K562 (cell line): ENCODE data around the gene FILIP1L. TPM values are rescaled to one million over a fixed set of nuclear protein-coding genes. Genes with fewer than 3 reads are reported as not detected.

Experiments used
- ATAC-seq: fragments of 200-7000 bp; cut with Tn5 transposase; 3 replicates; pipeline ENCODE4 v1.9.1; 2020; ENCODE audit warnings: moderate library complexity
- BruUV-seq: library from RNA; stranded (reverse); fragments of 400-500 nt; replicated peaks from 2 replicates; lab custom pipeline; 2021; lab: Mats Ljungman, UMichigan
- CTCF ChIA-PET: fragments of 300-600 bp; formaldehyde crosslinking; extraction: SDS; loops from one replicate; lab custom pipeline; 2021; ENCODE audit warnings: low intra/inter-chr PET ratio; lab: Yijun Ruan, JAX
- POLR2A ChIA-PET: fragments of 300-600, 350-650 bp; sonication (Branson Sonifier 250); formaldehyde crosslinking; extraction: SDS; loops from one replicate; lab custom pipeline; 2021; ENCODE audit warnings: antibody characterized with exemption, inconsistent platforms; lab: Yijun Ruan, JAX
- DNase-seq, 4 experiments: peaks; one replicate each; pipeline versions ENCODE4 v3.0.0 to v3.0.0-alpha.2; 2011 to 2018; ENCODE audit warnings: low spot score in 3 of 4, mixed read lengths in 3 of 4; ENCODE audit errors: extremely low read depth in 1 of 4
- FAIRE-seq: peaks from 2 replicates; lab custom pipeline; 2011; peaks lifted over from hg19 to GRCh38; lab: Jason Lieb, UNC
- H2AFZ ChIP-seq: 2 replicates; pipeline ENCODE4 v1.6.0; 2011; ENCODE audit warnings: low read depth, low read length, control low read depth, inconsistent platforms
- H3K27ac ChIP-seq: fragments of 200-600 bp; 3 replicates; pipeline ENCODE4 v1.8.0; 2011; ENCODE audit warnings: low read depth, mild to moderate bottlenecking, control low read depth, inconsistent platforms, low read length, moderate library complexity, mixed read lengths; ENCODE audit errors: extremely low read depth
- H3K27me3 ChIP-seq, 2 experiments: fragments of 300-600 bp in 1 of 2; 2 replicates in 1 of 2; 3 replicates in 1 of 2; pipeline versions ENCODE4 v1.6.0 to v1.8.0; 2011; ENCODE audit warnings: inconsistent platforms in 2 of 2, low read length in 2 of 2, mild to moderate bottlenecking in 1 of 2, mixed read lengths in 1 of 2, moderate library complexity in 1 of 2; ENCODE audit not compliant: control insufficient read depth in 2 of 2, insufficient read depth in 2 of 2
- H3K36me3 ChIP-seq: fragments of 300-600 bp; 3 replicates; pipeline ENCODE4 v1.8.0; 2011; ENCODE audit warnings: mild to moderate bottlenecking, low read length, inconsistent platforms; ENCODE audit not compliant: control insufficient read depth, insufficient read depth
- H3K4me1 ChIP-seq, 2 experiments: fragments of 200-600 bp in 1 of 2; replicated peaks in 1 of 2; 2 replicates in 1 of 2; 3 replicates in 1 of 2; pipeline versions ENCODE4 v1.5.1 to v1.8.0; 2011; ENCODE audit warnings: inconsistent platforms in 2 of 2, low read length in 2 of 2, mild to moderate bottlenecking in 1 of 2, mixed read lengths in 1 of 2, moderate library complexity in 1 of 2; ENCODE audit not compliant: control insufficient read depth in 2 of 2, insufficient read depth in 2 of 2
- H3K4me2 ChIP-seq: 2 replicates; pipeline ENCODE4 v1.6.1; 2011; ENCODE audit warnings: low read length, control low read depth, inconsistent platforms, mixed read lengths; ENCODE audit not compliant: insufficient read depth
- H3K4me3 ChIP-seq: fragments of 200-600 bp; sonication (generic), shearing (Covaris generic); 2 replicates; pipeline ENCODE4 v1.5.1; 2016; ENCODE audit warnings: control low read depth, inconsistent platforms
- H3K79me2 ChIP-seq: fragments of 200-600 bp; 3 replicates; pipeline ENCODE4 v1.8.0; 2011; ENCODE audit warnings: low read length, inconsistent platforms; ENCODE audit not compliant: control insufficient read depth, insufficient read depth
- H3K9ac ChIP-seq, 2 experiments: 2 replicates each; pipeline versions ENCODE4 v1.6.0 to v1.6.1; 2011; ENCODE audit warnings: low read depth in 2 of 2, low read length in 2 of 2, control low read depth in 1 of 2, inconsistent platforms in 1 of 2, mild to moderate bottlenecking in 1 of 2, mixed read lengths in 1 of 2; ENCODE audit not compliant: insufficient read depth in 1 of 2
- H3K9me1 ChIP-seq: one replicate; pipeline ENCODE4 v1.6.0; 2011; ENCODE audit warnings: inconsistent platforms, mild to moderate bottlenecking, low read length, moderate library complexity; ENCODE audit not compliant: control insufficient read depth, insufficient read depth
- H3K9me3 ChIP-seq: replicated peaks from 2 replicates; pipeline ENCODE4 v1.5.1; 2011; ENCODE audit warnings: low read depth, low read length, inconsistent platforms; ENCODE audit not compliant: control insufficient read depth, insufficient read depth
- H4K20me1 ChIP-seq: replicated peaks from 2 replicates; pipeline ENCODE4 v1.6.1; 2011; ENCODE audit warnings: low read length, inconsistent platforms, mixed read lengths; ENCODE audit not compliant: control insufficient read depth, insufficient read depth
- ETV1 ChIP-seq: fragments of 450-650 bp; conservative IDR thresholded peaks from 2 replicates; pipeline ENCODE4 v1.6.1; 2016; ENCODE audit warnings: missing genetic modification characterization, control low read depth, low read depth, missing compliant biosample characterization
- GABPB1 ChIP-seq: sonication (generic); formaldehyde crosslinking; IDR thresholded peaks from 2 replicates; pipeline ENCODE4 v1.8.0; 2022; ENCODE audit warnings: mild to moderate bottlenecking, missing genetic modification reagents
- HDAC8 ChIP-seq: fragments of 450-650 bp; IDR thresholded peaks from 2 replicates; pipeline ENCODE4 v1.6.1; 2016; ENCODE audit warnings: mild to moderate bottlenecking, missing genetic modification characterization, moderate library complexity, missing compliant biosample characterization
- HNRNPH1 ChIP-seq: fragments of 200-400 bp; formaldehyde crosslinking; optimal IDR thresholded peaks from 2 replicates; pipeline ENCODE3; 2017; ENCODE audit warnings: low read depth, mild to moderate bottlenecking, low read length, moderate library complexity
- NFRKB ChIP-seq: fragments of 450-650 bp; IDR thresholded peaks from 2 replicates; pipeline ENCODE4 v1.6.1; 2016; ENCODE audit warnings: low read depth
- NUFIP1 ChIP-seq: fragments of 450-650 bp; IDR thresholded peaks from 2 replicates; pipeline ENCODE4 v1.6.1; 2018; ENCODE audit not compliant: partially characterized antibody
- POLR2H ChIP-seq: IDR thresholded peaks from 2 replicates; pipeline ENCODE4 v1.6.1; 2016; ENCODE audit warnings: missing genetic modification characterization, low read depth, mild to moderate bottlenecking, control low read depth, missing compliant biosample characterization, moderate library complexity
- TAF15 ChIP-seq: fragments of 200-400 bp; formaldehyde crosslinking; IDR thresholded peaks from 2 replicates; pipeline ENCODE4 v1.6.1; 2017; ENCODE audit warnings: mild to moderate bottlenecking, low read depth, low read length, moderate library complexity
- ZBTB34 ChIP-seq: fragments of 250-450 bp; sonication (Bioruptor Pico); IDR thresholded peaks from 2 replicates; pipeline ENCODE4 v1.8.0; 2021; ENCODE audit warnings: mild to moderate bottlenecking, moderate library complexity
- ZNF695 ChIP-seq: fragments of 450-650 bp; formaldehyde crosslinking; IDR thresholded peaks from 2 replicates; pipeline ENCODE4 v1.4.0; 2020; ENCODE audit warnings: mild to moderate bottlenecking, moderate library complexity
- ZSCAN32 ChIP-seq: fragments of 450-650 bp; formaldehyde crosslinking; IDR thresholded peaks from 2 replicates; pipeline ENCODE4 v1.4.0; 2020; ENCODE audit warnings: mild to moderate bottlenecking, moderate library complexity
- WGBS: fragments of 100-300 bp; shearing (Covaris generic); methylation state at CpG from one replicate; pipeline ENCODE4 v1.1.6; 2016; ENCODE audit warnings: low coverage, mixed read lengths; ENCODE audit not compliant: insufficient coverage; ENCODE audit errors: missing lambda C conversion rate; 5-methylcytosine and 5-hydroxymethylcytosine counted together
- in situ Hi-C: fragments of 300-500 bp; cut with MboI; formaldehyde crosslinking; loops from 4 replicates; pipeline ENCODE4 v1.15.0; 2018; ENCODE audit warnings: inconsistent platforms, mixed read lengths
- intact Hi-C: fragments of 100-400 bp; cut with micrococcal nuclease; formaldehyde crosslinking; loops from 2 replicates; pipeline ENCODE4 v1.14.2; 2022
- polyA plus RNA-seq, 8 experiments: library from polyadenylated mRNA; depleted of rRNA in 4 of 8; stranded (reverse) in 5 of 8; unstranded in 3 of 8; fragments of >200 nt; fragmentation: Nextera tagmentation in 2 of 8; fragmentation: Illumina TruSeq in 1 of 8; extraction: Ambion mirVana in 2 of 8; extraction: Trizol in 1 of 8; gene quantifications; 2 replicates each; pipeline versions ENCODE4 v1.2.1 to v1.2.3, GENCODE V29; 2011 to 2014; ENCODE audit warnings: inconsistent platforms in 1 of 8, missing spikeins in 1 of 8
- total RNA-seq, 7 experiments: library from RNA; depleted of rRNA in 6 of 7; stranded (reverse); fragments of >200 nt in 6 of 7; fragmentation: Illumina TruSeq in 2 of 7; extraction: Trizol in 2 of 7; gene quantifications; 2 replicates each; pipeline versions ENCODE4 v1.2.1 to v1.2.3, GENCODE V29; 2011 to 2021; ENCODE audit warnings: low replicate concordance in 1 of 7

The FILIP1L gene
- total and polyA plus RNA-seq, 9 of the 15 experiments (the other 6 are each of a cell fraction or from before 2014, with no cell fraction given), result 0.50 to 2.1 (median 1.1) TPM

DNA sequence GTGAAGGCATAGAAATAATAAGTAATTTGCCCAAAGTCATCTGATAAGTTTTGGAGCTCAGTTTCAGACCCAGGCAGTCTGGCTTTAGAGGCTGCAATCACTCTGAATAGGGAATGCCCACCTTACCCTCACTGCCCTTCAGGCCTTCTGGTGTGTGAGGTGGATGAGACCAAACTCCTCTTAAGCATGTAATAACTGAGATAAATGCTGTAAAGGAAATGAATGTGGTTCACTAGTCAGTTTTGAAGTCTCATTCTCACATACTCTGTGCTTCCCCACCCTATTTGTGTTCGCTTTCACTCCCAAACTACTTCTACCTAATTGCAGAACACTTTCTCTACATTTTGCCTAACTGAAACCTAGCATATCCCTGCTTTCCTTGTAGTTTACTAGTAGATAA, 144.1 kb downstream of the FILIP1L start:
- no peaks in the 10 kb centered on the region for H3K36me3 ChIP-seq
- in situ Hi-C loops, result no loop called here
- H3K9me3 ChIP-seq, result no peaks in the 10 kb centered on the region
- no peaks in the 10 kb centered on the region for H3K27me3 ChIP-seq
- H3K4me2 ChIP-seq, result no peak overlapping the region
- no peaks in the 10 kb centered on the region for H3K4me1 ChIP-seq
- intact Hi-C loops, result no loop called here
- WGBS, result 88% methylated on average over 1 of the region's 1 CpG
- POLR2A ChIA-PET, result no interaction called here
- no peak for ATAC-seq
- TF ChIP-seq ETV1 (no peak), ZNF695 (CRISPR knock-in tag) (no peak), HNRNPH1 (no peak), TAF15 (no peak), POLR2H (no peak), GABPB1 (CRISPR knock-in tag) (no peak), ZSCAN32 (no peak), HDAC8 (tag) (no peak), NFRKB (no peak), NUFIP1 (no peak), ZBTB34 (CRISPR knock-in tag) (no peak)
- no peak overlapping the region for H3K9ac ChIP-seq
- CTCF ChIA-PET, result no interaction called here
- no peak for FAIRE-seq
- no peaks in the 10 kb centered on the region for H3K9me1 ChIP-seq
- no peak overlapping the region for H3K27ac ChIP-seq
- DNase-seq, result no peak
- no peaks in the 10 kb centered on the region for H3K79me2 ChIP-seq
- no peak overlapping the region for H2AFZ ChIP-seq
- H4K20me1 ChIP-seq, result no peaks in the 10 kb centered on the region
- no peak overlapping the region for H3K4me3 ChIP-seq
- BruUV-seq, result no TSS peak
